Neural crest cell (in vitro differentiated cells): ENCODE data around the gene TSPAN15. TPM values are rescaled to one million over a fixed set of nuclear protein-coding genes. Genes with fewer than 3 reads are reported as not detected.

Experiments used
- DNase-seq: peaks from one replicate; pipeline ENCODE4 v3.0.0; 2021; ENCODE audit warnings: low read depth, mixed read lengths, low spot score
- H3K27ac Mint-ChIP-seq: one replicate; pipeline ENCODE4 v1.8.0; 2021; ENCODE audit warnings: mild to moderate bottlenecking, mixed read lengths; ENCODE audit not compliant: unreplicated experiment
- H3K27me3 Mint-ChIP-seq: 2 replicates; pipeline ENCODE4 v1.8.0; 2021; ENCODE audit warnings: low read depth, mild to moderate bottlenecking, mixed read lengths
- H3K36me3 Mint-ChIP-seq: 2 replicates; pipeline ENCODE4 v1.8.0; 2021; ENCODE audit warnings: low read depth, mild to moderate bottlenecking, mixed read lengths
- H3K4me1 Mint-ChIP-seq: 2 replicates; pipeline ENCODE4 v1.8.0; 2021; ENCODE audit warnings: mixed read lengths
- H3K4me3 Mint-ChIP-seq: one replicate; pipeline ENCODE4 v1.8.0; 2021; ENCODE audit warnings: mild to moderate bottlenecking, mixed read lengths
- H3K9me3 Mint-ChIP-seq: 2 replicates; pipeline ENCODE4 v1.8.0; 2021; ENCODE audit warnings: mixed read lengths
- total RNA-seq: library from RNA; stranded (reverse); gene quantifications from 2 replicates; pipeline ENCODE4 v1.2.1, GENCODE V29; 2021
- TF ChIP-seq, protein P1 (sequence below): fragments of 200-600 bp; sonication (generic); conservative IDR thresholded peaks from 2 replicates; pipeline ENCODE4 v1.5.0; 2021; ENCODE audit warnings: antibody characterized with exemption, mild to moderate bottlenecking

TSPAN15 gene
- total RNA-seq, 1 donor from 2014 or later = 12.3 TPM

DNA sequence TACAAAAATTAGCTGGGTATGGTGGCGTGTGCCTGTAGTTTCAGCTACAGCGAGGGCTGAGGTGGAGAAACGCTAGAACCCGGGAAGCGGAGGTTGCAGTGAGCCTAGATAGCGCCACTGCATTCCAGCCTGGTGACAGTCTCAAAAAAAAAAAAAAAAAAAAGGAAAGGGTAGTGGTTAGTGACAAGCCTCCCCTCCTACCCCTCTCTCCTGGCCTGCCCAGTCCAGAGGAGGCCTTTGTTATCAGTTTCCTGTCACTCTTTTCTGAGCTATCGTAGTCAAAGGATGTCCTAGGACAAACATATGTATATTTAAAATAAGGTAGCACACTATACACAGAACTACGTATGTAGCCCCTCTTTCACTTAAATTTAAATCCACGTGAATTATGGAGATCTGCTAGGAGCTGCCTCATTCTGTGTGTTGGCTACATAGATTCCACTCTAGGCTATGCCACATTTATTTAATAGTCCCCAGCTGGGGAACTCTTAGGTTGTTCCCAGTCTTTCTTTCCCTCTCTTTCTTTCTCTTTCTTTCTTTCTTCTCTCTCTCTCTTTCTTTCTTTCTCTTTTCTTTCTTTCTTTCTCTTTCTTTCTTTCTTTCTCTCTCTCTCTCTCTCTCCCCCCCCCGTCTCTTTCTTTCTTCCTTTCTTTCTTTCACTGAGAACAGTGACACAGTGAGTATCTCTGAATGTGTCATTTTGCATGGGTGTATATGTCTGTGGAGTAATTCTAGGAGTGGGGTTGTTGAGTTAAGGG lies 3.9 kb downstream of the TSPAN15 start:
- Mint-ChIP-seq H3K27me3 (peaks cover 20% of the 10 kb centered on the region), H3K4me3 (no peak overlapping the region), H3K27ac (no peak overlapping the region), H3K4me1 (peaks cover 6% of the 10 kb centered on the region), H3K9me3 (no peaks in the 10 kb centered on the region), H3K36me3 (no peaks in the 10 kb centered on the region)
- DNase-seq = no peak
- TF ChIP-seq, protein P1, sequence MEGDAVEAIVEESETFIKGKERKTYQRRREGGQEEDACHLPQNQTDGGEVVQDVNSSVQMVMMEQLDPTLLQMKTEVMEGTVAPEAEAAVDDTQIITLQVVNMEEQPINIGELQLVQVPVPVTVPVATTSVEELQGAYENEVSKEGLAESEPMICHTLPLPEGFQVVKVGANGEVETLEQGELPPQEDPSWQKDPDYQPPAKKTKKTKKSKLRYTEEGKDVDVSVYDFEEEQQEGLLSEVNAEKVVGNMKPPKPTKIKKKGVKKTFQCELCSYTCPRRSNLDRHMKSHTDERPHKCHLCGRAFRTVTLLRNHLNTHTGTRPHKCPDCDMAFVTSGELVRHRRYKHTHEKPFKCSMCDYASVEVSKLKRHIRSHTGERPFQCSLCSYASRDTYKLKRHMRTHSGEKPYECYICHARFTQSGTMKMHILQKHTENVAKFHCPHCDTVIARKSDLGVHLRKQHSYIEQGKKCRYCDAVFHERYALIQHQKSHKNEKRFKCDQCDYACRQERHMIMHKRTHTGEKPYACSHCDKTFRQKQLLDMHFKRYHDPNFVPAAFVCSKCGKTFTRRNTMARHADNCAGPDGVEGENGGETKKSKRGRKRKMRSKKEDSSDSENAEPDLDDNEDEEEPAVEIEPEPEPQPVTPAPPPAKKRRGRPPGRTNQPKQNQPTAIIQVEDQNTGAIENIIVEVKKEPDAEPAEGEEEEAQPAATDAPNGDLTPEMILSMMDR = no peak

DNA sequence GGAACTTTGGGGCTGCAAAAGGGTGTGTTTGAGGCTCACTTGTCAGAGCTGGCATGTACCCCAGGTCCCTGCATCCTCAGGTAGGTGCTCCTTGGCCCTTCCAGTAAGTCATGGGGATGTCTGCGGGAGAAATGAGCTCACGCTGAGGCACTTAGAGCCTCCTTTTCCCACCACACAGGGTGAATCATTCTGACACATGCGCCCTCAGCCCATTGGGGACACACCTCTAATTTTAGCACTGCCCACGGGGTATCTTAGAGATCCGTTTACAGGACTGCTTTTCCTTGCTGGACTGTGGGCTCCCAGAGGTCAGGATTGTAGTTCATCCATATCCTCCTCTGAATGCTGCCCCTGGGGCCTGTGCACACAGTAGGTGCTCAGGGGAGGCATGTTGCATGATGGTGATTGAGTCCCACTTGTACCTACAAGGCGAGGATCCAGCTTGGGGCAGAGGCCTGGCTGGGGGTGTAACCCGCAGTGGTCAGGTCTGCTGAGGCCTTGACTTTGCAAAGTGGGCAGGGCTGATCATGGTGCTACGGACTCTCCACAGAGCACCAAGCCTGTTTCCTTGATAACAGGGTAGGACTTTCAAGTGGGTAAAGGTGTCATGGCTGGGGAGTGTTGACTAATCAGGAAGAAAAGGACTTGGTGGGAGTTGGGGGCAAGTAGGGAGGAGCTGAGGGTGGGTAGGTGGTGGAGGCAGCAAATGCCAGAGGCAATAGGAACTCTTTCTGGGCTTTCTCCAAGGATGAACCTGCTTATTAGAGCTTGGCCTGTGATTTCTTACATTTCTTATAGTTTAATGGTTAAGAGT lies 5.8 kb downstream of the TSPAN15 start:
- peaks cover 6% of the 10 kb centered on the region for H3K4me1 Mint-ChIP-seq
- TF ChIP-seq, protein P1 = no peak
- H3K27me3 Mint-ChIP-seq = peaks cover 16% of the 10 kb centered on the region
- no peak overlapping the region for H3K27ac Mint-ChIP-seq
- no peak for DNase-seq
- H3K9me3 Mint-ChIP-seq = no peaks in the 10 kb centered on the region
- H3K36me3 Mint-ChIP-seq = no peaks in the 10 kb centered on the region
- no peak overlapping the region for H3K4me3 Mint-ChIP-seq

DNA sequence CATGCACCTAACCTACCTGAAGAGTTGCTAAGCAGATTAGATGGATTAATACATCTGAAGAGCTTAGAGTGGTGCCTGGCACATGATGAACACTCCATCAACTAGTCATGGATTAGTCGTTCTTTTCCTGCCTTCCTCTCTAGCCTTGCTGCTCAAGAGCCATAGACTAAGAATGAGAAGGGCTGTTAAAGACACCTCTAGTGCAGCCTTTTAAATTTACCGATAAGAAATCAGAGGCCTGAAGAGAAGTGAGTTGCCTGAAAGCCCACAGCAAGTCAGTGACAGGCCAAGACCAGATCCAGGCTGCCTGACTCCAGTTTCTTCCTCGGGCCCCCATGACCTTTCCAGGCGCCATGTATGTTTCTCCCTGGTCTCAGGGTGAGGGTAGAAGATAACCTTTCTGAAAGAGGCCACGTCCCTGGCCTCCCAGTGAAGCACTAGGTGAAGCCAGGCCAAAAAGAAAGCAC lies 6.5 kb downstream of the TSPAN15 start:
- DNase-seq = no peak
- H3K27ac Mint-ChIP-seq = no peak overlapping the region
- H3K4me3 Mint-ChIP-seq = no peak overlapping the region

DNA sequence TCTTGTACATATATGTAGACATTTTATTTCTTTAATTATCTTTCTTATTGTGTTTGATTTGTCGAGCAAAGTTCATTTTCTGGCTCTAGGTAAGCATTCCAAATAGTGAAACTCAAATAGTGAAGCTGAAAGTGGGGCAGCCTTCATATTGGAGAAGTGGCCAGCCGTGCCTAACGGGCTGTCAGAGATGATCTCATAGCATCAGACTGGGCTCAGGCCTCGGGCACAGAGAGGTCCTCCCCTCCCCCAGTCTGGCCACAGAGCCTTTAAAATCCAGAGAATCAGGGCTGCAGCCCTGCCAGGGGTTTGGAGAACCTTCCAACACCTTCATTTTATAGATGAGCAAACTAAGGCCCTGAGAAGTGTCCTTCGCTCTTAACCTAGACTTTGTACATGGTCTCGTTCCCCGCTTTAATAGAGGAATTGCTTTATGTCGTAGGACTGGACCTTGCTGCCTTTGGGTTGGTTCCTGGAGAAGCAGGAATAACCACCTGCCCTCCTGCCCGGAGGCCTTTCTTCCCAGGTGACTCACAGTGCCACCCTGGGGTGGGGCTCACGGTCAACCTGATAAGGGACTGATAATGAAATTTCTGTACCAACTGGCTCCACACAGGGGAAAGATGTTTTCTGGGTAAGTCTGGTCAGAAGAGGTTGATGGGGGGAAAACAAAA lies 7.3 kb downstream of the TSPAN15 start:
- Mint-ChIP-seq H3K27ac (no peak overlapping the region), H3K27me3 (peaks cover 1% of the 10 kb centered on the region), H3K36me3 (no peaks in the 10 kb centered on the region), H3K9me3 (no peaks in the 10 kb centered on the region), H3K4me3 (no peak overlapping the region), H3K4me1 (peaks cover 6% of the 10 kb centered on the region)
- TF ChIP-seq, protein P1 = no peak
- DNase-seq = no peak

More for the DNA sequence above, 6.5 kb downstream of the TSPAN15 start:
- Mint-ChIP-seq H3K36me3 (no peaks in the 10 kb centered on the region), H3K4me1 (peaks cover 6% of the 10 kb centered on the region), H3K27me3 (peaks cover 9% of the 10 kb centered on the region), H3K9me3 (no peaks in the 10 kb centered on the region)
- TF ChIP-seq, protein P1 = no peak

DNA sequence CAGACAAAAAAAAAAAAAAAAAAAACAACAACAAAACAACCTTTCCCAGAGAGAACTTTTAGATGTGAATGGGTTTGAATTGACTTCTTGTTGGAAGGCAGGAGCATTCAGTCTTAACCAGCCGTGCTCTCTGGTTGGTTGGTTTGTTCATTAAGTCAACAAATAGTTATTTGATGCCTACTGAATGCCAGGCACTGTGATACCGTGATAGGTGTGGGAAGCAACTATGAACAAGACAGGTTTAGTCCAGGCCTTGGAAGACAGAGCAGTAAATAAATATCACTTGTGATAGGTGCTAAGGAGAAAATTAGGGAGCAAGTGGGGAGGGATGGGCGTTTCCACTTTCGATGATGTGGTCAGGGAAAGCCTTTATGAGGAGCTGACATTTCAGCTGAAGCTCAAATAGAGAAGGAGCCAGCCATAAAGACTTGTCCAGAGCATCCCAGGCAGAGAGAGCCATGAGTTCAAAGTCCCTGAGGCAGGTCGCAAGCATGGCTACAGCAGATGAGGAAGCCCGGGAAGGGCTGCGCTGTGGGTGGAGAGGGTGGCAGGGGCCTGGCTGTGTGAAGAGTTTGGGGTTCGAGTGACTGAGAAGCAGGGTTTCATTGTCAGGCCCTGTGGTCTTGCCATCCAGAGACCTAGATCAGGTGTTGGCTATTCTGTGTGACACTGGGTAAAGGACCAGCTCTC lies 8.0 kb downstream of the TSPAN15 start:
- no peak for DNase-seq
- no peaks in the 10 kb centered on the region for H3K36me3 Mint-ChIP-seq
- H3K9me3 Mint-ChIP-seq = no peaks in the 10 kb centered on the region
- H3K4me3 Mint-ChIP-seq = no peak overlapping the region
- peaks cover 6% of the 10 kb centered on the region for H3K4me1 Mint-ChIP-seq
- TF ChIP-seq, protein P1 = no peak
- no peak overlapping the region for H3K27ac Mint-ChIP-seq
- no peaks in the 10 kb centered on the region for H3K27me3 Mint-ChIP-seq
